Colonic mucosa (tissue), 4 donors: ENCODE measurements around the gene SFRP4. TPM values are rescaled to one million over a fixed set of nuclear protein-coding genes. Genes with fewer than 3 reads are reported as not detected.
"Not testable (repeated sequence)": the region's sequence is repeated elsewhere in the genome, so short reads cannot be mapped to it uniquely, and the experiment has no call there.

ENCODE experiments used
- DNase-seq: peaks from one replicate; pipeline ENCODE4 v3.0.0-alpha.2; 2020
- H3K27ac ChIP-seq: fragments of 200-600 bp; one replicate; pipeline ENCODE4 v1.8.0; 2021
- H3K27me3 ChIP-seq: fragments of 200-600 bp; one replicate; pipeline ENCODE4 v1.8.0; 2021
- H3K36me3 ChIP-seq: fragments of 200-600 bp; one replicate; pipeline ENCODE4 v1.8.0; 2021
- H3K4me1 ChIP-seq: fragments of 200-600 bp; one replicate; pipeline ENCODE4 v1.8.0; 2021; ENCODE audit warnings: mild to moderate bottlenecking
- H3K4me3 ChIP-seq: fragments of 200-600 bp; one replicate; pipeline ENCODE4 v1.8.0; 2021
- H3K9ac ChIP-seq, 2 donors: one replicate each; pipeline ENCODE4 v1.7.0; 2013; ENCODE audit warnings: control low read depth in 2 of 2, low read depth in 2 of 2, low read length in 2 of 2
- H3K9me3 ChIP-seq: fragments of 200-600 bp; one replicate; pipeline ENCODE4 v1.8.0; 2021
- intact Hi-C: fragments of 100-400 bp; cut with DNase I; formaldehyde crosslinking; loops from one replicate; pipeline ENCODE4 v1.14.1; 2022
- total RNA-seq, 2 donors: library from RNA; stranded (reverse); fragmentation: NEBNext Ultra II Directional in 1 of 2; extraction: Animal tissue kit (Norgen Biotek cat#: 25700) in 1 of 2; gene quantifications; one replicate each; pipeline ENCODE4 v1.2.1, GENCODE V29; 2021
- TF ChIP-seq, protein P1 (sequence below): fragments of 200-600 bp; IDR thresholded peaks from one replicate; pipeline ENCODE4 v1.8.0; 2022; ENCODE audit warnings: antibody characterized with exemption, mild to moderate bottlenecking
- donor health status: healthy.
- donor health status: DM: no; HTN: no; CAD: no.
- donor health status: DM: no; HTN: no; CAD: no.

Gene SFRP4
- total RNA-seq, 2 donors from 2014 or later: 0.42 TPM; not detected in 1

DNA sequence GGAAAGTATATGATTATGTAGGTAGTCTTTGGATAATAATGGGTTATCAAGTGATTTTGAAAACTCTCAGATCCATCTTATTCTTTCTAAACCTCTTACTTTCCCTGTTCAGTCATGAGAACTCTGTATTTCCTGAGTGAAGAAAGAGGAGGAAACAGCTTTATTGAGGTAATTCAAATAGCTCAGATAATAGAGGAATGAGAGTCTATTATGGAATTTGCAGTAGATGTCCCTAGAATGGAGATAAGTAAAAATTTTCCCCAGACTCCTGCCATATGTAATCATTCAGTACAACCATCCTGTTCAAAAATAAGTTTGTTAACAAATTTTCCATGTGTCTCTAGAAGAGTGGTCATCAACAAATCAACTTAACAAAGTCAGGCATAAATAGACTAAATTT, 40.2 kb upstream of the SFRP4 start:
- TF ChIP-seq, protein P1, sequence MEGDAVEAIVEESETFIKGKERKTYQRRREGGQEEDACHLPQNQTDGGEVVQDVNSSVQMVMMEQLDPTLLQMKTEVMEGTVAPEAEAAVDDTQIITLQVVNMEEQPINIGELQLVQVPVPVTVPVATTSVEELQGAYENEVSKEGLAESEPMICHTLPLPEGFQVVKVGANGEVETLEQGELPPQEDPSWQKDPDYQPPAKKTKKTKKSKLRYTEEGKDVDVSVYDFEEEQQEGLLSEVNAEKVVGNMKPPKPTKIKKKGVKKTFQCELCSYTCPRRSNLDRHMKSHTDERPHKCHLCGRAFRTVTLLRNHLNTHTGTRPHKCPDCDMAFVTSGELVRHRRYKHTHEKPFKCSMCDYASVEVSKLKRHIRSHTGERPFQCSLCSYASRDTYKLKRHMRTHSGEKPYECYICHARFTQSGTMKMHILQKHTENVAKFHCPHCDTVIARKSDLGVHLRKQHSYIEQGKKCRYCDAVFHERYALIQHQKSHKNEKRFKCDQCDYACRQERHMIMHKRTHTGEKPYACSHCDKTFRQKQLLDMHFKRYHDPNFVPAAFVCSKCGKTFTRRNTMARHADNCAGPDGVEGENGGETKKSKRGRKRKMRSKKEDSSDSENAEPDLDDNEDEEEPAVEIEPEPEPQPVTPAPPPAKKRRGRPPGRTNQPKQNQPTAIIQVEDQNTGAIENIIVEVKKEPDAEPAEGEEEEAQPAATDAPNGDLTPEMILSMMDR: no peak
- no peaks in the 10 kb centered on the region for H3K9me3 ChIP-seq
- H3K36me3 ChIP-seq: no peaks in the 10 kb centered on the region
- no peak overlapping the region for H3K9ac ChIP-seq
- no peak overlapping the region for H3K4me3 ChIP-seq
- intact Hi-C loops: no loop called here
- no peaks in the 10 kb centered on the region for H3K4me1 ChIP-seq
- H3K27ac ChIP-seq: no peak overlapping the region
- H3K27me3 ChIP-seq: no peaks in the 10 kb centered on the region
- no peak for DNase-seq

DNA sequence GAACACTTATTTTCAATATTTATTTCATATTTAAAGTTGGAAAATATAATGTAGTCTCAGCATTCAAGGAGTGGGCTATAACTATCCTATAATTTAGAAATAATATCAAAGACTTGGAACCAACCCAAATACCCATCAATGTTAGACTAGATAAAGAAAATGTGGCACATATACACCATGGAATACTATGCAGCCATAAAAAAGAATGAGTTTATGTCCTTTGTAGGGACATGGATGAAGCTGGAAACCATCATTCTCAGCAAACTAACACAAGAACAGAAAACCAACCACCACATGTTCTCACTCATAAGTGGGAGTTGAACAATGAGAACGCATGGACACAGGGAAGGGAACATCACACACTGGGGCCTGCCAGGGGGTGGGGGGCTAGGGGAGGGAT, 37.6 kb upstream of the SFRP4 start:
- H3K36me3 ChIP-seq, H3K27ac ChIP-seq, H3K9ac ChIP-seq, DNase-seq, intact Hi-C loops, H3K9me3 ChIP-seq, H3K27me3 ChIP-seq, H3K4me1 ChIP-seq, H3K4me3 ChIP-seq: not testable (repeated sequence)

DNA sequence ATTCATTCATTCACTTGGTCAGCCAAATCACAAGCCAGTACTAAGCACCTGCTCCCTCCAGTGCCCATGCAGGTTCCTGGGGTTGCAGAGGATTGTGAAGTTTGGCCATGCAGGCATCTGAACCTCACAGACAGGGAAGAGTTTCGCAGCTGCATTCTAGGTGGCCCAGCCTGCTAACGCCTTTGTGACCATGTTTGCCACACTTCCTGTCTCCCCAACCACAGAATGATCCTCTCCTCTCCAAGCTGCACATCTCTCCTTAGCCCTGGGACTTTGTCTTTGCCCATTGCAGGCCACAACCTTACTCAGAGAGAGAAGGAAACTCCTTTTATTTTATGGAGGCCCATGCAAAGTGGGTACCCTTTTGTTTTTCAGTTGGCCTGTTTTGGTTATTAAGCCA, 35.6 kb upstream of the SFRP4 start:
- H3K4me1 ChIP-seq: no peaks in the 10 kb centered on the region
- no peak overlapping the region for H3K4me3 ChIP-seq
- no peaks in the 10 kb centered on the region for H3K27me3 ChIP-seq
- no peaks in the 10 kb centered on the region for H3K9me3 ChIP-seq
- H3K36me3 ChIP-seq: no peaks in the 10 kb centered on the region
- no peak overlapping the region for H3K27ac ChIP-seq
- DNase-seq: no peak
- no peak overlapping the region for H3K9ac ChIP-seq
- intact Hi-C loops: no loop called here
- TF ChIP-seq, protein P1: no peak

DNA sequence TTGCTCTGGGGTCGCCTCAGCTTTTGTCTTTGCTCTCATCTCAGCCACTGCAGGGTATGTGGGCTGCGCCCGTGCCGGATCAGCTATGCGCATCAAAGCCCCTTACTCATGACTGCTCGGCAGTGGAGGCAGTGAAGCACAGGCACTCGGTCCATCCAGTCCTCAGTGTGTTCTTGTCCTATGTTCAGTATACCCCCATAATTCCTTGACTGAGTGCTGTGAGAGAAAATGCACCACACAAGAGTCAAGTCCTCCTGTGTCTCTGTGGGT, 31.3 kb upstream of the SFRP4 start:
- Histone ChIP-seq H3K9me3 (no peaks in the 10 kb centered on the region), H3K27ac (no peak overlapping the region), H3K27me3 (no peaks in the 10 kb centered on the region), H3K9ac (no peak overlapping the region), H3K4me1 (no peaks in the 10 kb centered on the region), H3K36me3 (no peaks in the 10 kb centered on the region), H3K4me3 (no peak overlapping the region)
- intact Hi-C loops: no loop called here
- DNase-seq: no peak
- TF ChIP-seq, protein P1: no peak

DNA sequence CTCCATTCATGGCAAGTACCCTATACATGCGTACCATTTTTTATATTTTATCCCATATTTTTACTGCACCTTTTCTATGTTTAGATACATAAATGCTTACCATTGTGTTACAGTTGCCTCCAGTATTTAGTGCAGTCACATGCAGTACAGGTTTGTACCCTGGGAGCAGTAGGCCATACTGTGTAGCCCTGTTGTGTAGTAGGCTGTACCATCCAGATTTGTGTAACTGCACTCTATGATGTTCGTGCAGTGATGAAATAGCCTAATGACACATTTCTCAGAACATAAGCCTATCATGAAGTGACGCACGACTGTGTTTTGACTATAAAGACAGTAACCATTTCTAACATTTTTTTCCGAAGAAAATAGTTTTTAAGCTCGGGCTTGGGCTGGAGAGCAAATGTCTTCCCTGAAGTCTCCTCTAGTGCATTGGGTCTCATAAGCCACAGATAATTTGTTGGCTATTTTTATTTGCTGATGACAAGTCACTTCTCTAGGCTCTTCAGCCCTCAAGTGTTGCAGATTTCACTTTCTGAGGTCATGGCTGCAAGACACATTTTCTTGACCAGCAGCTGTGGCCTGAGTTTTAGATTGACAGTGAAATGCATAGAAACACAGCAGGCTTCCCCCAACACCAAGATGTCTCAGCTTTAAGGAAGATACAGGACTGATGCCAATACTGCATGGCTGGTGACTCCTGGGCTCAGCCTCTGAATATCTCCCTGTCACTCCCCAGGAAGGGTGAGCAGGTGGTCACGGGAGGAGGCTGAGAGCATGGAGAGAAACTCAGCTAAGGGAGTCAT, 30.7 kb upstream of the SFRP4 start:
- Histone ChIP-seq H3K9me3 (no peaks in the 10 kb centered on the region), H3K27ac (no peak overlapping the region), H3K9ac (no peak overlapping the region), H3K36me3 (no peaks in the 10 kb centered on the region), H3K4me3 (no peak overlapping the region), H3K4me1 (no peaks in the 10 kb centered on the region), H3K27me3 (no peaks in the 10 kb centered on the region)
- intact Hi-C loops: no loop called here
- DNase-seq: no peak
- TF ChIP-seq, protein P1: no peak

DNA sequence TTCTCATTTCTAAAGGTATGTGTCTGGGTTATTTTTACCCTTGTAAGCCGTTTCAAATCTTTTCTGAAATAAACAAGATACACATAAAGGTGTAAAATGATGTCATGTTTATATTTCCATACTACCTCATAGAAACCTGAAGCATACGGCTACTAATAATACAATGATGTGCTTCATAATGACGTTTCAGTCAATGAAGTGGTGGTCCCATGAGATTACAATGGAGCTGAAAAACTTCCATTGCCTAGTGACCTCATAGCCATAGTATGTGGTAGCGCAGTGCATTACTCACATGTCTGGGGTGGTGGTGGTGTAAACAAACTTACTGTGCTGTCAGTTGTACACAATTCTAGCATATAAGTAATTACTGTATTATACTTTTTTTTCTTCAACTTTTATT, 28.7 kb upstream of the SFRP4 start:
- H3K4me1 ChIP-seq: no peaks in the 10 kb centered on the region
- H3K27me3 ChIP-seq: no peaks in the 10 kb centered on the region
- no peak for DNase-seq
- H3K4me3 ChIP-seq: no peak overlapping the region
- intact Hi-C loops: no loop called here
- H3K9ac ChIP-seq: no peak overlapping the region
- H3K9me3 ChIP-seq: no peaks in the 10 kb centered on the region
- no peak overlapping the region for H3K27ac ChIP-seq
- H3K36me3 ChIP-seq: no peaks in the 10 kb centered on the region
- TF ChIP-seq, protein P1: no peak
